Brain microvascular endothelial cell (primary cell): ENCODE measurements around the gene ANKH.

Experiments
- DNase-seq: peaks from one replicate; pipeline ENCODE4 v3.0.0-alpha.2; 2020
- H3K27ac ChIP-seq: fragments of 250-450 bp; sonication (Bioruptor Pico); 2 replicates; pipeline ENCODE4 v1.5.1; 2020; ENCODE audit warnings: mild to moderate bottlenecking, moderate library complexity
- H3K27me3 ChIP-seq: fragments of 250-450 bp; sonication (Bioruptor Pico); replicated peaks from 2 replicates; pipeline ENCODE4 v1.5.1; 2020; ENCODE audit warnings: mild to moderate bottlenecking
- H3K36me3 ChIP-seq: fragments of 250-450 bp; sonication (Bioruptor Pico); replicated peaks from 2 replicates; pipeline ENCODE4 v1.5.1; 2020; ENCODE audit warnings: mild to moderate bottlenecking
- H3K4me3 ChIP-seq: 2 replicates; pipeline ENCODE4 v1.5.1; 2011; ENCODE audit warnings: low read depth, mild to moderate bottlenecking, control low read depth, low read length, moderate library complexity
- CTCF ChIP-seq: IDR thresholded peaks from 2 replicates; pipeline ENCODE4 v1.5.1; 2011; ENCODE audit warnings: low read depth, mild to moderate bottlenecking, moderate library complexity, low read length, control low read depth, inconsistent platforms; ENCODE audit errors: missing control alignments
- in situ Hi-C: cut with HindIII; loops from 2 replicates; pipeline ENCODE4 v1.10.0; 2017; ENCODE audit warnings: low sequenced_read_pairs, low pct_ligation_motif_present

The ANKH gene

DNA sequence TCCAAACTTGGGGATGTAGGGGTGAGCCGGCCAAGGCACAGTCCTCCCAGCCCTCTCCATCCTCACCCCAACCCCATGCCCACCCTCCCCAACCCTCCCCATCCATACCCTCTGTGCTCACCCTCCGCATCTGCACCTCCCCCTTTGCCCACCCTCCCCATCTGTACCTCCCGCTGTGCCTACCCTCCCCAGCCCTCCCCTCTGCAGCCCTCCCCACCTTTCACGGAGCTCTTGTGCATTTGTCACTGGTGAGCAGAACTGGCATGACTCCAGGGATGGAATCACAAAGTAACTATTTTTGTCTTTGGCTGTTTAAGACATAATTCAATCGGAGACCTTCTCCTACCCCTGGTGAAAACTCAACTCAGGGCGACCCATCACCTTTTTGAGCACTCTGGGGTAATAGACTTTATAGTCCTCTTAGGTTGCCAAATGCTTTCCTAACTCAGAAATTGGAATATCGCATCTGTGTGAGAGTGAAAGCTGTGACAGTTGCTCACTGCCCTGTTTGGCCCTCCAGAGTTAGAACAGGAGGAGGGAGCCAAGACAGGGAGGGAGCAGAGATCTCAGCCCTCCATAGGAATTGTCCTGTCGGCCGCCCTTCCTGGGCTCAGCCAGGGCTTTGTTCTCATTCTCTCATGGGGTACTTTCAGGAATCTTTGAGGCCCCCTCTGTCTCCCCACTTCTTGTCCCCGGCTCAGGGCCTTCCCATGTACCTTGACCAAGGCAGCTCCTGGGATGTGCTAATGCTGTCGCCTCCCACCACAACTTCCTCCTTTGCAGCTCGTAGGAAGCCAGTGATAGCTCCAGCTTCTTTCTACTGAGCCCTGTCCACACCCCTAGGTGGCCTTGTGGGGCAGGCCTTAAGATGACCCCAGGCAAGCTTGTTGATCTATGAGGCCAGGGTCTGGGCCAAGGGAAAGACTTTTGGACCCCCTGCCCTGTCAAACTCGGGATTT, 170.8 kb downstream of the ANKH start:
- no peak overlapping the region for H3K27ac ChIP-seq
- no peak for TF ChIP-seq CTCF
- peaks cover 17% of the 10 kb centered on the region for H3K36me3 ChIP-seq
- H3K4me3 ChIP-seq = no peak overlapping the region
- no peak for DNase-seq
- in situ Hi-C loops = no loop called here
- no peaks in the 10 kb centered on the region for H3K27me3 ChIP-seq

DNA sequence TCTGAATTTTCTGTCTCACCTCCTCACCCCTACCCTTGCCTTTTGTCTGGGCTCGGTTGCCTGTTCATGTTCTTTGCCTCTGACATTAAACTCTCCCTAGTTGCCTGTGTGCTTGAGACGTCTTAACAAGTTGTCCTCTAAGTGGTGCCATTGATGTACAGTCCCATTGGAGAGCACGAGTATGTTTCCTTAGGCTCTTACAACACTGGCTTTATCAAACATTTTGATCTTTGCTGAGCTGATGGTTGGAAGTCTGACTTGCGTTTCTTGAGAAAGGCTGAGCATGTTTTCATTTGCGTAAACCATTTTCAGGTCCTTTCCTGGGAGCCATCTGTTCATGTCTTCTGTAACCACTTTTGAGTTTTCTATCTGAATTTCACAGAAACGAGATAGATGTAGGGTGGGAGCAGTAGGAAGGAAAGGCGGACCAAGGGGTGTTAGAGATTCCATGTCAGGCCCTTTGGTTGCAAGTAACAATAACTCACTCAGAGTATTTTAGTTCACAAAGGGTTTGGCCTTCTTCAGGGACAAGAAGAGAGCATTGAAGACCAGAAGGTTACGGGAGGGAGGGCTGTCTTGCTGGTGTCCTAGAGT, 171.7 kb downstream of the ANKH start:
- Histone ChIP-seq H3K36me3 (peaks cover 12% of the 10 kb centered on the region), H3K27ac (no peak overlapping the region), H3K27me3 (no peaks in the 10 kb centered on the region), H3K4me3 (no peak overlapping the region)
- no peak for TF ChIP-seq CTCF
- in situ Hi-C loops = no loop called here
- DNase-seq = no peak

DNA sequence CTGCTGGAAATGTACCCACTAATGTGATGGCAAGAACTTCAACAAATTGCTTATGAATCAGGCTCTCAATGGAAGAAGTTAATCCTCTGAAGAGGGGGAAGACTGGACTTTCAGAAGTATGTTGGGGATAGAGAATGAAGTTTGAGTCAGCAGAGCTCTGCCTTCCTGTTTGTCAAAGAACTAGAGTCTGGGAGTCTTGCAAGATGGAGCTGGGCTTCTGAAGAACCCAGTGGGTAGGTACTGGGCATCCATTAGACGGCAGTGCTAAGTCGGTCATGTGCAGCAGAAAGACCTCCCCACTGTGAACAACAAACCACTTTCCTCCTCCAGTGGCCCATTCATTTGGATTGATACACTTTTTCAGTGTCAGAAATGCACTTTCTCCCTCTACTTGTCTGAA, 172.4 kb downstream of the ANKH start:
- no peak overlapping the region for H3K27ac ChIP-seq
- no peak for TF ChIP-seq CTCF
- in situ Hi-C loops = no loop called here
- no peaks in the 10 kb centered on the region for H3K27me3 ChIP-seq
- H3K4me3 ChIP-seq = no peak overlapping the region
- no peak for DNase-seq
- H3K36me3 ChIP-seq = peaks cover 12% of the 10 kb centered on the region

GRCh38 chr5:14698495-14698894, 173.1 kb downstream of the ANKH start:
- TF ChIP-seq CTCF = no peak
- H3K4me3 ChIP-seq = no peak overlapping the region
- DNase-seq = no peak
- no peaks in the 10 kb centered on the region for H3K27me3 ChIP-seq
- no peak overlapping the region for H3K27ac ChIP-seq
- peaks cover 12% of the 10 kb centered on the region for H3K36me3 ChIP-seq
- in situ Hi-C loops = no loop called here

DNA sequence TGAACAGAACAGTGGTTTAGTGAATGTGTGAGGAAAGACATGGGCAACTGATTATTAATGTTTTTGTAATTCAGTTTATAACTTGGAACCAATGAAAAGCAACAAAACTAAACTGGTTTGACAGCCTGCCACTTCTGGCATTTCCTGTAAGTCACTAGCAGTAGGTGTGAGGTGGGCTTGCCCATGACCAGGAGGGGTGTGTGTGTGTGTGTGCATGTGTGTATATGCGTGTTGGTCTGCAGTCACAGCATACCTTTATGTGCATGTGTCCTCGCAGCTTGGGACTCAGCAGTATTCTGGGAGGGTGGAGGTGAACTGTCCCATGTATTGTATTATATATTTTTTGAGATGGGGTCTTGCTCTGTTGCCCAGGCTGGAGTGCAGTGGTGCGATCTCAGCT, 174.7 kb downstream of the ANKH start:
- in situ Hi-C loops = no loop called here
- no peak for DNase-seq
- Histone ChIP-seq H3K4me3 (no peak overlapping the region), H3K27ac (no peak overlapping the region), H3K36me3 (peaks cover 17% of the 10 kb centered on the region), H3K27me3 (no peaks in the 10 kb centered on the region)
- no peak for TF ChIP-seq CTCF
